Measurements from ENCODE around the gene FUS.
"Not testable (repeated sequence)": the region's sequence is repeated elsewhere in the genome, so short reads cannot be mapped to it uniquely, and the experiment has no call there.

DNA sequence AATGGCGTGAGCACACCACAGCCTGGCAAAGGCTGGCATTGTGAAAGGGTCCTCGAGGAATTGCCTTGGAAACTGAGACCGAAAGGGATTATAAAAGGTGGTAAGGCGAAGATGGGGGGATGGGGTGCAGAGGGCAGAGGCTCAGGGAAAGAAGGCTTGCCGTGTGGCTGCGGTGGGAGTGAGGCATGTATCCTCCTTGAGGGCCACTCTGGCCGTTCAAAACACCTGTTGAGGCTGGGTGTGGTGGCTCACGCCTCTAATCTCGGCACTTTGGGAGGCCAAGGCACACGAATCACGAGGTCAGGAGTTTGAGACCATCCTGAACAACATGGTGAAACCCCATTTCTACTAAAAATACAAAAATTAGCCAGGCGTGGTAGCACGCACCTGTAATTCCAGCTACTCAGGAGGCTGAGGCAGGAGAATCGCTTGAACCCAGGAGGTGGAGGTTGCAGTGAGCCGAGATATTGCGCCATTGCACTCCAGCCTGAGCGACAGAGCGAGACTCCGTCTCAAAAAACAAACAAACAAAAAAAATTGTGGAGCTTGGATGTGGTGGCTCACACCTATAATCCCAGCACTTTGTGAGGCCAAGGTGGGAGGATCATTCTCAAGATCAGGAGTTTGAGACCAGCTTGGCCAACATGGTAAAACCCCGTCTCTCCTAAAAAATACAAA is 43.0 kb upstream of the FUS start:
- TF ChIP-seq CTCF (IDR thresholded peaks at IDR 0.05 in 8 of 11, conservative IDR thresholded peaks at IDR 0.05 in 3 of 11); POLR2AphosphoS5 (IDR thresholded peaks at IDR 0.05): not testable (repeated sequence)
